ENCODE measurements around the gene MUC4. TPM values are rescaled to one million over a fixed set of nuclear protein-coding genes. Genes with fewer than 3 reads are reported as not detected.
"Not testable (repeated sequence)": the region's sequence is repeated elsewhere in the genome, so short reads cannot be mapped to it uniquely, and the experiment has no call there.

The MUC4 gene
- total RNA-seq, 1 donor from 2014 or later = not detected

DNA sequence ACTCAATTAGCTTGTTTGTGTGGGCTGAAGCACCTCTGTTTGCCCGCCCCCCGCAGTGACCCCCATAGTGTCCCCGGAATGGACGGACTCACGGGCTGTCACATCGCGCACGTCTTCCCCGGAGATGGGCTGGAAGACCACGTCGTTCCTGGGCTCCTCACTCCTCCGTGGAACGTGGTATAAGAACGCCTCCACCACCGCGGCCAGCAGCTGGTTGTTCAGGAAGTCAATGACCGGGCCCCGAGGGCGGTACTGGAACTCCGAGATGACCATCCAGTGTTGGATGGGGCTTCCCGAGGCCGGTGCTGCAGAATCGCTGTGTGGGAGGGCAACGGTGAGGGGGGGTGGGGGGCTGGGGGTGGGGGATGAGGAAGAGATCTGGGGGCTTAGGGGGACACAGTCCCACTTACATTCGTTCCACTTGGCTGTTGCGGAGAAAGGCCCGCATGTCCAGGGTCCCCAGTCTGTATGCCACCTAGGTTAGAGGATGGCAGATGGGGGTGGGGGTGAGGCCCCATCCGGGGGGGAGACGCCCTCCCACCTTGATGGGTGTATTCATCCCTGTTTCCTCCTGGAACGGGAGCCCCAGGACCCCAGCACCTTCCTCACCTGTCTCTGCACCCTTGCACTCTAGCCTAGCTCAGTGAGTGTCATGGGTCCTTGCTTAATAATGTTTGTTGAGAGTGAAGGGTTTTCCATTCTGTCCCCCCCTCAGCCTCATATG lies 60.8 kb downstream of the MUC4 start:
- H3K9me3 Mint-ChIP-seq = no peaks in the 10 kb centered on the region
- no peak overlapping the region for H3K4me3 Mint-ChIP-seq
- peaks cover 4% of the 10 kb centered on the region for H3K4me1 Mint-ChIP-seq
- H3K27me3 Mint-ChIP-seq (ENCODE audit: low read depth) = peaks cover 27% of the 10 kb centered on the region
- H3K27ac Mint-ChIP-seq (ENCODE audit: unreplicated experiment) = no peak overlapping the region
- DNase-seq (ENCODE audit: low read depth, low spot score) = no peak
- H3K36me3 Mint-ChIP-seq (ENCODE audit: low read depth) = peaks cover 2% of the 10 kb centered on the region
- TF ChIP-seq, protein P1, sequence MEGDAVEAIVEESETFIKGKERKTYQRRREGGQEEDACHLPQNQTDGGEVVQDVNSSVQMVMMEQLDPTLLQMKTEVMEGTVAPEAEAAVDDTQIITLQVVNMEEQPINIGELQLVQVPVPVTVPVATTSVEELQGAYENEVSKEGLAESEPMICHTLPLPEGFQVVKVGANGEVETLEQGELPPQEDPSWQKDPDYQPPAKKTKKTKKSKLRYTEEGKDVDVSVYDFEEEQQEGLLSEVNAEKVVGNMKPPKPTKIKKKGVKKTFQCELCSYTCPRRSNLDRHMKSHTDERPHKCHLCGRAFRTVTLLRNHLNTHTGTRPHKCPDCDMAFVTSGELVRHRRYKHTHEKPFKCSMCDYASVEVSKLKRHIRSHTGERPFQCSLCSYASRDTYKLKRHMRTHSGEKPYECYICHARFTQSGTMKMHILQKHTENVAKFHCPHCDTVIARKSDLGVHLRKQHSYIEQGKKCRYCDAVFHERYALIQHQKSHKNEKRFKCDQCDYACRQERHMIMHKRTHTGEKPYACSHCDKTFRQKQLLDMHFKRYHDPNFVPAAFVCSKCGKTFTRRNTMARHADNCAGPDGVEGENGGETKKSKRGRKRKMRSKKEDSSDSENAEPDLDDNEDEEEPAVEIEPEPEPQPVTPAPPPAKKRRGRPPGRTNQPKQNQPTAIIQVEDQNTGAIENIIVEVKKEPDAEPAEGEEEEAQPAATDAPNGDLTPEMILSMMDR (conservative IDR thresholded peaks at IDR 0.05) = no peak

DNA sequence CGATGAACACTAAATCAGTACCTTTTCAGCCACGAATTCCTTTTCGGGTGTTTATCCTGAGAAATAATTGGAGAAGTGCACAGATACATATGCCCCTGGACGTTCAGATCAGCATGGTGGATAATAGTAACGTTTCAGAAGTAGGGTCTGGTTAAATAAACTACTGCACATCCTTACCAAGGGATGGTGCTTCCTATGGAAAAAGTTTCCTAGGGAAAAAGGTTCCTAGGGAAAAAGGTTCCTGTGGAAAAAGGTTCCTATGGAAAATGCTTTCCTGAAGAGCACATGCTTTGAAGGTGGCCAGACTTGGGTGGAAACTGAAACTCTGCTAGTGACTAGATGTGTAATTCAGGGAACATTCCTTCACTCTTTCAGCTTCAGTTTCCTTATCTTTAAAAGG lies 62.6 kb downstream of the MUC4 start:
- not testable (repeated sequence) for H3K36me3 Mint-ChIP-seq (ENCODE audit: low read depth)

DNA sequence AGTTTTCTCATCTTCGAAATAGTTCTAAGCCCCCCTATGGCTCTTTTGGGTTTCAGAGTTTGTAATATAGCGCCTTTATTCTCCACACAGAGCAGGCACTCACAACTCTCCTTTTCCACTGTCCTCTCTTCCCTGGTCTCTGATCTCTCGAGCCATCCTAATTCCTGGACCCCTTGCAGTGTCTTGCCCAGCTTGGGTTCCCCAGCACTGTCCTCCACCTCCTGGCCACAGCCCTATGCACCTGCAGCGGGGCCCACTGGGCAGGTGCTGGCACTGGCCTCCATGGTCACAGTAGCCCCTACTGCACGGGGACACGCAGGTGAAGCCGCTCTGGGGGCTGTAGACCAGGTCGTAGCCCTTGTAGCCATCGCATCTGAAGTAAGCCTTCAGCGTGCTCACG lies 63.1 kb downstream of the MUC4 start:
- peaks cover 2% of the 10 kb centered on the region for H3K36me3 Mint-ChIP-seq (ENCODE audit: low read depth)
- TF ChIP-seq, protein P1 (conservative IDR thresholded peaks at IDR 0.05) = no peak
- H3K4me1 Mint-ChIP-seq = peaks cover 4% of the 10 kb centered on the region
- H3K4me3 Mint-ChIP-seq = no peak overlapping the region
- DNase-seq (ENCODE audit: low read depth, low spot score) = no peak
- H3K27ac Mint-ChIP-seq (ENCODE audit: unreplicated experiment) = no peak overlapping the region
- no peaks in the 10 kb centered on the region for H3K9me3 Mint-ChIP-seq
- H3K27me3 Mint-ChIP-seq (ENCODE audit: low read depth) = peaks cover 41% of the 10 kb centered on the region

More for the DNA sequence above, 62.6 kb downstream of the MUC4 start:
- not testable (repeated sequence) for H3K4me3 Mint-ChIP-seq; DNase-seq (ENCODE audit: low read depth, low spot score); H3K4me1 Mint-ChIP-seq; H3K27ac Mint-ChIP-seq (ENCODE audit: unreplicated experiment); H3K9me3 Mint-ChIP-seq
- H3K27me3 Mint-ChIP-seq (ENCODE audit: low read depth) = peaks cover 40% of the 10 kb centered on the region

DNA sequence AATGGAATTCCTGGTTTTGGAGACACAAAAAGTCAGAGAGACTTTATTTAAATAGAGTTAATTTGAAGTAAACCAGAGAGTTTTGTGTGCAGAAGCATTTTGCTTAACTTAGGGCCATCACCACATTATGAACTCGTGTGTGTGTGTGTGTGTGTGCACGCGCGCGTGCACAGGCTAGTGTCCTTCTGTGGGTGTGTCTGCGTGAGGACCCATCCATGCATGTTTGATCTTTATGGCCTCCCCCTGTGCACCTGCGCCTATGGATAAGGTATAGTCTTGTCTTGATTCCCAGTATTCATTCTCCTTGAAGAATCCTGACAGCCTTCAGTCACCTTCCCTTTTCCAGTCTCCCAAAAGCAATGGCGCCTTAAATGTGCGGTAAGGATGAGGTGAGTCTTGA lies 65.0 kb downstream of the MUC4 start:
- Mint-ChIP-seq H3K4me1 (peaks cover 4% of the 10 kb centered on the region), H3K4me3 (no peak overlapping the region), H3K27ac (ENCODE audit: unreplicated experiment) (no peak overlapping the region), H3K36me3 (ENCODE audit: low read depth) (peaks cover 2% of the 10 kb centered on the region), H3K27me3 (ENCODE audit: low read depth) (peaks cover 54% of the 10 kb centered on the region), H3K9me3 (no peaks in the 10 kb centered on the region)
- TF ChIP-seq, protein P1 (conservative IDR thresholded peaks at IDR 0.05) = no peak
- DNase-seq (ENCODE audit: low read depth, low spot score) = no peak

DNA sequence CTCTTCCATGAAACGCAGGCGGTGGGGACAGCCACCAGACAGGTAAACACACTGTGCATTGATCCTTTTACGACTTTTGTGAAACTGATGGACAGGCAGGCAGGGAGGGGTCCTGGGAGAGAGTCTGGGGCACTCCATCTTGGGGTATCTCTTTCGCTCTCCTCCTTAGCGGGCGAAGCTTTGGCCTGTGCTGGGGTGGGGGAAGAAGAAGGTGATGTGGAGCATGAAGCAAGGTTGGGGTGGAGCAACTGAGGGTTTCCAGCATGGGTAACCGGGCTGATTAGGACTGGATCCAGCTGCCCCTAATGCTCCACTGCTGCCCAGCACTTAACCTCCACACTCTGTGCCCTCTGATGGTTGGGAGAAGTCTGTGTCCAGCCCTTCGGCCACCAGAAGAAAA lies 65.4 kb downstream of the MUC4 start:
- H3K27me3 Mint-ChIP-seq (ENCODE audit: low read depth) = peaks cover 56% of the 10 kb centered on the region
- peaks cover 4% of the 10 kb centered on the region for H3K4me1 Mint-ChIP-seq

DNA sequence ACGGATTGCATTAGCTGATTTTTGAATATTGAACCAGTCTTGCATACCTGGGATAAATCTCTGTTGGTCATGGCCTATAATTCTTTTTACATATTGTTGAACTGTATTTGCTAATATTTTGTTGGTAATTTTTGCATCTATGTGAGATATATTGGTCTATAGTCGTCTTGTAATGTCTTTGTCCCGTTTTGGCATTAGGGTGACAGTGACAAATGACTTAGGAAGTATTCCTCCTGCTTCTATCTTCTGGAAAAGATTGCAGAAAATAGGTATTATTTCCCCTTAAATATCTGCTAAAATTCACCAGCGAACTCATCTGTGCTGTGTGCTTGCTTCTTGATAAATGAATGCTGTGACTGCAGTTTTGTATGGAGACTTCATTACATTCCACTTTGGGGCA lies 67.3 kb downstream of the MUC4 start:
- Mint-ChIP-seq H3K4me3 (no peak overlapping the region), H3K36me3 (ENCODE audit: low read depth) (peaks cover 2% of the 10 kb centered on the region), H3K4me1 (peaks cover 4% of the 10 kb centered on the region), H3K27ac (ENCODE audit: unreplicated experiment) (no peak overlapping the region), H3K9me3 (no peaks in the 10 kb centered on the region), H3K27me3 (ENCODE audit: low read depth) (peaks cover 63% of the 10 kb centered on the region)
- TF ChIP-seq, protein P1 (conservative IDR thresholded peaks at IDR 0.05) = no peak
- no peak for DNase-seq (ENCODE audit: low read depth, low spot score)

More for the DNA sequence above, 65.4 kb downstream of the MUC4 start:
- DNase-seq (ENCODE audit: low read depth, low spot score) = no peak
- Mint-ChIP-seq H3K36me3 (ENCODE audit: low read depth) (peaks cover 2% of the 10 kb centered on the region), H3K4me3 (no peak overlapping the region), H3K9me3 (no peaks in the 10 kb centered on the region), H3K27ac (ENCODE audit: unreplicated experiment) (no peak overlapping the region)
- TF ChIP-seq, protein P1 (conservative IDR thresholded peaks at IDR 0.05) = no peak

All from neural crest cell (in vitro differentiated cells).